ENCODE data around the gene CHADL.
"Not testable (repeated sequence)": the region's sequence is repeated elsewhere in the genome, so short reads cannot be mapped to it uniquely, and the experiment has no call there.

CHADL gene, protein sequence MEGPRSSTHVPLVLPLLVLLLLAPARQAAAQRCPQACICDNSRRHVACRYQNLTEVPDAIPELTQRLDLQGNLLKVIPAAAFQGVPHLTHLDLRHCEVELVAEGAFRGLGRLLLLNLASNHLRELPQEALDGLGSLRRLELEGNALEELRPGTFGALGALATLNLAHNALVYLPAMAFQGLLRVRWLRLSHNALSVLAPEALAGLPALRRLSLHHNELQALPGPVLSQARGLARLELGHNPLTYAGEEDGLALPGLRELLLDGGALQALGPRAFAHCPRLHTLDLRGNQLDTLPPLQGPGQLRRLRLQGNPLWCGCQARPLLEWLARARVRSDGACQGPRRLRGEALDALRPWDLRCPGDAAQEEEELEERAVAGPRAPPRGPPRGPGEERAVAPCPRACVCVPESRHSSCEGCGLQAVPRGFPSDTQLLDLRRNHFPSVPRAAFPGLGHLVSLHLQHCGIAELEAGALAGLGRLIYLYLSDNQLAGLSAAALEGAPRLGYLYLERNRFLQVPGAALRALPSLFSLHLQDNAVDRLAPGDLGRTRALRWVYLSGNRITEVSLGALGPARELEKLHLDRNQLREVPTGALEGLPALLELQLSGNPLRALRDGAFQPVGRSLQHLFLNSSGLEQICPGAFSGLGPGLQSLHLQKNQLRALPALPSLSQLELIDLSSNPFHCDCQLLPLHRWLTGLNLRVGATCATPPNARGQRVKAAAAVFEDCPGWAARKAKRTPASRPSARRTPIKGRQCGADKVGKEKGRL

GRCh38 chr22:41240377-41241132 lies at the start of gene CHADL:
TSS of gene CHADL (minus strand) at chr22:41240931. CDS start at chr22:41240881, 50 bp downstream.
- no peak for DNase-seq

DNA sequence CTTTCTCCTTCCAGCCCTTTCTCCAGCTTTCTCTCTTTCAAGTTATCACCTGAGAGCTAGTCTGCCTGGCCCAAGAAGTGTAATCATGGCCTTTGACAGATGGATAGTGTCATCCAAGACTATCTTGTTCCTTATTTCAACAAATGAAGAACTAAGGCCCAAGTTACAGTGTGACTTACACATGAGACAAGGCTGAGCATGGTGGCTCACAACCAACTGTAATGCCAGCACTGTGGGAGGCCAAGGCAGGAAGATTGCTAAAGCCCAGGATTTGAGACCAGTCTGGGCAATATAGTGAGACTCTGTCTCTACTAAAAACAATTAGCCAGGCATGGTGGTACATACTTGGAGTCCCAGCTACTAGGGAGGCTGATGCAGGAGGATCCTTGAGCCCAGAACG lies 48.9 kb upstream of the CHADL start:
- DNase-seq, result peak; percentile 78

GRCh38 chr22:41288245-41288946 lies 47.7 kb upstream of the CHADL start:
- no peak for DNase-seq

DNA sequence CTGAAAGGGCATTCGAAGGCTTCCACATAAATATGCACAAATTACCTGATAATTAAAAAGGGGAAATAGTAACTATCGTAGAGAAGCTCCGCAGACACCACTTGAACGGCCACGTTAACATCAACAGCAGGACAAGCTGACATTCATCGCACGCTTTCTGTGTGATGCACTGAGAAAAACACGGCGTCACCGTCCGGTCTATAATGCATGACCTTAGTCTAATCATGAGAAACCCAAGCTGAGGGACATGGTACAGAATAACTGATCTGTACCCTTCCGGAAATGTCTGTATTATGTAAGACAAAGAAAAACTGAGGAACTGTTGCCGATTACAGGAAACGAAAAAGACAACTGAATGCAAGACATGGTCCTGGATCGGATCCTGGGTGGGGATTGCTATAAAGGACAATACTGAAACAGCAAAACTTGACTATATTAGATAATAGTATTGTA lies 45.9 kb upstream of the CHADL start:
- DNase-seq, result peak; percentile 89

- DNase-seq, result peak; percentile 99
Measured at GRCh38 chr22:41285820-41286638, 45.3 kb upstream of the CHADL start, which contains the start of gene RANGAP1. TSS of gene RANGAP1 (minus strand) at chr22:41286187. CDS start at chr22:41281044, 5,143 bp downstream.

GRCh38 chr22:41285441-41285819 lies 44.7 kb upstream of the CHADL start:
- peak; percentile 84 for DNase-seq

DNA sequence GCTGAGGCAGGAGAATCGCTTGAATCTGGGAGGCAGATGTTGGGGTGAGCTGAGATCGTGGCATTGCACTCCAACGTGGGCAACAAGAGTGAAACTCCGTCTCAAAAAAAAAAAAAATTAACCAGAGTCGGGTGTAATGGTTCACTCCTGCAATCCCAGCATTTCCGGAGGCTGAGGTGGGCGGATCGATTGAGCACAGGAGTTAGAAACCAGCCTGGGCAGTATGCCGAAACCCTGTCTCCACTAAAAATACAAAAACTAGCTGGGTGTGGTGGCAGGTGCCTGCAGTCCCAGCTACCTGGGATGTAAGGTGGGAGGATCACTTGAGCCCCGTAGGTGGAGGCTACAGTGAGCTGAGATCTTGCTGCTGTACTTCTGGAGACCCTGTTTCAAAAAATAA lies 43.7 kb upstream of the CHADL start:
- no peak for DNase-seq

DNA sequence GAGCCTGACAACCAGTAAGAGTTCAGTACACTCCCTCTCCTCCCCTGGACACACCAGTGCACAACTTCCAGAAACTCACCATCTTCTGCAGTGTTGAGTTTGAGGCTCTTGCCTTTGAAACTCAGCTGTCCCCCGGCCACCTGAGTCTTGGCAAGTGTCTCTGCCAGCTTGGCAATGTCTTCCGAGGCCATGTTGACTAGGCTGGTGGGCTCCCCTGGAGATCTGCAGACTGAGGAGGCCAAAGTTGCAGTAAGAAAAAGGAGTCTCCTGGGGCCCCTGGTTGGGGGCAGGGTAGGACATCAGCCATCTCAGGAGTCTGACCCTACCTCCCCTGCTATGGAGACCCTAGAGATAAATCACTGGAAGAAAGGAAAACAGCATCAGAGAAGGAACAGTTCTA lies 40.1 kb upstream of the CHADL start:
- DNase-seq, result no peak

- no peak for DNase-seq
Measured at GRCh38 chr22:41280065-41280464, 39.3 kb upstream of the CHADL start.

GRCh38 chr22:41274856-41275255 lies 34.1 kb upstream of the CHADL start:
- DNase-seq, result no peak

GRCh38 chr22:41273128-41273527 lies 32.4 kb upstream of the CHADL start:
- no peak for DNase-seq

- no peak for DNase-seq
Measured at GRCh38 chr22:41271787-41272186, 31.1 kb upstream of the CHADL start.

GRCh38 chr22:41267958-41268357 lies 27.2 kb upstream of the CHADL start:
- no peak for DNase-seq

DNA sequence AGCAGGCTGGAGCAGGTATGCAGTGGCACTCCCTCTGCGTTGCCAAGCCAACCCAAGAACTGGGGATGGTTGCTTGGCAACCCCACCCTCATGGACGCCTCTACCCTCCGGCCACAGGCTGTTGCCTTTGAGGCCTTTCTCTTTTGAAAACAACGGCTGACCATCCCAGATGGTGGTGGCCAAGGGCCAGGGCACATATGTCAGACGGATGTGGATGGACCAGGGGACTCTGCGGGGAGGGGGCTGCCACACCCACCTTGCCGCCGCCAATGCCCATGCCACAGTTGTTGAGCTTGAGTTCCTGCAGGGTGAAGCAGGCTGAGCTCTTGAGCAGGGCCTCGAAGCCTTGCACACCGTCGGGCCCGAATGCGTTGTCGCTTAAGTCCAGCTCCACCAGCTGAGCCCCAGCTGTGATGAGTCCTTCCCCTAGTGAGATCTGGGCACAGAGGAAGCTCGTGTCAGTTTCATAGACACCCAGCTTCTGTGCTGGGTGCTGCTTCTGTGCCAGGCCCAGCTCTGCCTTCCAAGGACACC lies 23.7 kb upstream of the CHADL start:
- DNase-seq, result no peak

GRCh38 chr22:41263704-41264103 lies 23.0 kb upstream of the CHADL start:
- DNase-seq, result no peak

DNA sequence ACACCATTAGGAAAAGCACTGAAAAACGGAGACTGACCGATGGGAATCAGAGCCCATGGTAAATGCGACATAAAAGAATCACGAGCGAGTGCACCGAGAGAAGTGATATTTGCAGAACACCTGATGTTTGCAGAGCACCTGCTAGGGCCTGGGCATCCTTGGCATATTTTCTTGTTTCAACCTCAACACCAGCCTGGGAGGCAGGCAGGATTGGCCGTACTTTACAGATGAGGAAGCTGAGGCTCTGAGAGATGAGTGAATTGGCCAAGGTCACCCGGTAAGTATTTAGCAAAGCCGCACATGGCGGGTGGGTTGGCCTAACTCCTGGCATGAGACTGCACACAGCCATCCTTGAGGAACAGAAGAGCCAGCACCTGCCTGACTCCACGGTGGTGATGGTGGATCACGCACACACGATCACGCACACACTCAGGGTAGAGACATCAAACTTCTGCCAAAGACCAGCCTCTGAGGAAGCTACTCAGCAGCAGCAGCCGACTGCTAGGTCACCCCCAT lies 21.6 kb upstream of the CHADL start:
- DNase-seq, result no peak

GRCh38 chr22:41261541-41262249 lies 21.0 kb upstream of the CHADL start:
- no peak for DNase-seq

DNA sequence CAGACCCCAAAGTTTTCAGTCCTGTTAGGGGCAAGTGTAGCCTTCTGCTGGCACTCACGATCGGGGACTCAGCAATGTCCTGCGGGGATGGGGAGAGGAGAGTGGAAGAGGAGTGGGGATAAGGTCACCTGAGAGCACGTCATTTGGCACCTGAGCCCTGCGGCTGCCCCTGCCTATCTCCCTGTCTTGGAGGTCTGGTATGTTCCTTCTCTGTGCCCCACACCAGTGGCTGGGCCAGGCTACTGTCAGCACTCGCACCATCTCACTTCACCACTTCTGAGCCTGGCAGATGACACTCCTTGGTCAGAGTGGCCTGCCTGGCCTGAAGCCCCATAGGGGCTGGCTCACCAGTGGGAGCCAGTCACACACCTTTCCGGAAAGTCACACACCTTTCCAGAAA lies 20.1 kb upstream of the CHADL start:
- DNase-seq, result no peak

- not testable (repeated sequence) for DNase-seq
Measured at GRCh38 chr22:41259756-41260155, 19.0 kb upstream of the CHADL start.

DNA sequence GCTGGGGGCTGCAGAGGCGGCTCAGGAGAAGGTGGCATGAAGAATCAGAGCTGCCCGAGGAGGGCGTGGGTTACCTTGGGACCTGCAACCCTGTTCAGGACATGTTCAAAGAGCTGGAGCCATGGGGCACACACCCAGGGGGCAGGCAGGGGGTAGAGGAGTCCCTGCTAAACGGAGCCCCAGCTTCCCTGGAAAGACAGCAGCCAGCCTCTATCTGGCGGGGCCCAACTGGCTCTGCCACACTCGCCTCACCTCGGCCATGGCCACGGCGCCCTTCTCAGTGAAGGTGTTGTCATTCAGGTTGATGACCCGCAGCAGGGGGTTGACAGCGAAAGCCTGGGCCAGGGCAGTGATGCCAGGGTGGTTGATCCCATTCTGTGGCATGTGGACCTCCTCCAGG lies 17.0 kb upstream of the CHADL start:
- DNase-seq, result no peak

Data from suppressor macrophage treated with lipopolysaccharide for 4 hours (primary cell).